SKM-1 treated with dmso at 0.1 percent for 144 hours (cell line): ENCODE measurements around the gene AMN1.
"Not testable (repeated sequence)": the region's sequence is repeated elsewhere in the genome, so short reads cannot be mapped to it uniquely, and the experiment has no call there.

Source experiments
- DNase-seq: peaks from one replicate; lab custom pipeline; 2025; ENCODE audit not compliant: unreplicated experiment; lab: John Stamatoyannopoulos, UW

Gene AMN1

GRCh38 chr12:31728917-31729640, at the start of gene AMN1:
Gene AMN1, minus strand, starts transcription at chr12:31729021. Its CDS starts 13 bp downstream, at chr12:31729008.
- DNase-seq = peak; percentile 86

- DNase-seq = no peak
Measured at GRCh38 chr12:31773867-31774266, 45.0 kb upstream of the AMN1 start.

DNA sequence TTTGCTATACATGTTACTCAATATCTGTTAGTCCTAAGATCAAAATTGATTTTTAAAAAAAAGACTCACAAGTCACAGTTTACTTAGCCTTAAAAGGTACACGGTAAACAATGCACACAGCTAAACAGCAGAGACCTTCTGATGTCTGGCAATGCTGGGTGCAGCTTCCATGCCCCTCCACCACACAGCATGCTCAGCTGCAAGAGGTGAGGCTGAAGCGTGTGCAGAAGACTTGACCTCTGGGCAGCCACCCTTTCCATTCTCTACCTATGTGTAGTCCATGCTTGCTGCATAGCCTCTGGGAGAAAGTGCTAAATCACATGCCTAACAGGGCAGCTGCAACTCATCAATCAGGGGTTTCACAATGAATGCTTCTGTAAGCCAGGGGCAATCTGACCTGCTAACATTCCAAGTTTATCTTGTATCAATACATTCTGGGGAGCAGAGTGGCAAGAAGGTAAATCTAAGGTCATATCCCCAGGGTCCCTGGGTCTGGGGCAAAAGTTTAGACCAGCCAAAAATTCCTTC, 44.5 kb upstream of the AMN1 start:
- DNase-seq = no peak

GRCh38 chr12:31772685-31773222, 43.9 kb upstream of the AMN1 start:
- DNase-seq = no peak

DNA sequence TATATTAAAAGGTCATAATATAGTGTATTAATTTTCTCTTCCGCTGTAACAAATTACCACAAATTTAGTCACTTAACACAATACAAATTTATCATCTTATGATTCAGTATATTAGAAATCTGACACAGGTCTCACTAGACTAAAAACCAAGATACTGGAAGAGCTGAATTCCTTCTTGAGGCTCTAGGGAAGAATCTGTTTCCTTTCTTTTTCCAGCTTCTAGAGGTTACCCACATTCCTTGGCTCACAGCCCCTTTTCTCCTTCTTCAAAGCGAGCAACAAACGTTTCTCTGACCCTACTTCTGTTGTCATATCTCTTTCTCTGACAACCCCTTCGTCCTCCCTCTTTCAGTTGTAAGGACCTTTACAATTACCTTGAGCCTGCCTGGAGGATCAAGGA, 43.4 kb upstream of the AMN1 start:
- no peak for DNase-seq

DNA sequence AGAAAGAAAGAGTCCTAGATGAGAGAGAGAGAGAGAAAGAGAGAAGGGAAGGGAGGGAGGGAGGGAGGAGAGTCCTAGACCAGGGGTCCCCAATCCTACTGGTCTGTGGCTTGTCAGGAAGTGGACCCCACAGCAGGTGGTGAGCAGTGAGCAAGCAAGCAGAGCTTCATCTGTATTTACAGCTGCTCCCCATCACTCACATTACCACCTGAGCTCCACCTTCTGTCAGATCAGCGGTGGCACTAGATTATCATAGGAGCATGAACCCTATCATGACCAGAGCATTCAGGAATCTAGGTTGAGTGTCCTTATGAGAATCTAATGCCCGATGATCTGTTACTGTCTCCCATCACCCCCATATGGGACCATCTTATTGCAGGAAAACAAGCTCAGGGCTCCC, 39.2 kb upstream of the AMN1 start:
- no peak for DNase-seq

DNA sequence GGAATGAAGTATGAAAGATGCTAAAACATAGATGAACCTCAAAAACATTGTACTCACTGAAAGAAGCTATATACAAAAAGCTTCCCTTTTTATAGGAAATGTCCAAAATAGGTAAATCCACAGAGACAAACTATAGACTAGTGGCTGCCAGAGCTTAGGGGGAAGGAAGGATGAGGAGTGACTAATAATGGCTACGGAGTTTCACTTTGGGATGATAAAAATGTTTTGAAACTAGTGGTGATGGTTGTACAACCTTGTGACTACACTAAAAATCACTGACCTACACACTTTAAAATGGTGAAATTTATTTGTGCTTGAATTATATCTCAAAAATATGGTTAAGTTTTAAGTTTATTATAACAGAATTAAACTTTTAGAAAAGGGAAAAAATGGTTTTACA, 37.1 kb upstream of the AMN1 start:
- DNase-seq = no peak

- DNase-seq = no peak
Measured at GRCh38 chr12:31759632-31760459, 31.0 kb upstream of the AMN1 start.

- not testable (repeated sequence) for DNase-seq
Measured at GRCh38 chr12:31758297-31758696, 29.5 kb upstream of the AMN1 start.

- no peak for DNase-seq
Measured at GRCh38 chr12:31756977-31757420, 28.2 kb upstream of the AMN1 start.

DNA sequence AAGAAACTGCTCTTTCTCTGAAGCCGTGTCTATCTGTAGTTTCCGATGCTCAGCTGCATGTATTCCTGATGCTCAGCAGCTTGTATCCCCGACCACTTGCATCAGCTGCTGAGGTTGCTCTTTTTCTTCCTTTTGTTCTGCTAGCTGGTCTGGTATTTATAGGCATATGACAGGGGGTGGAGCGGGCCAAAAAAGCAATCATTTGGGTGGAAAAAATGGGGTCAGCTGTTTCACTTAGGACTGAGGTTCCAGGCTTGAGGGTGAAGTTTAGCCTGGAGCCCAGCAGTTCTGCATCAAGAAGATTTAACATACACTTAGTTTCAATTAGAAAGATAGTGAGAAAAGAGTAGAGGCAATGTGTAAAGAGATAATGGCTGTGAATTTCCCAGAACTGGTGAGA, 23.6 kb upstream of the AMN1 start:
- no peak for DNase-seq

GRCh38 chr12:31751085-31751484, 22.3 kb upstream of the AMN1 start:
- no peak for DNase-seq

GRCh38 chr12:31750747-31751039, 21.9 kb upstream of the AMN1 start:
- DNase-seq = no peak

DNA sequence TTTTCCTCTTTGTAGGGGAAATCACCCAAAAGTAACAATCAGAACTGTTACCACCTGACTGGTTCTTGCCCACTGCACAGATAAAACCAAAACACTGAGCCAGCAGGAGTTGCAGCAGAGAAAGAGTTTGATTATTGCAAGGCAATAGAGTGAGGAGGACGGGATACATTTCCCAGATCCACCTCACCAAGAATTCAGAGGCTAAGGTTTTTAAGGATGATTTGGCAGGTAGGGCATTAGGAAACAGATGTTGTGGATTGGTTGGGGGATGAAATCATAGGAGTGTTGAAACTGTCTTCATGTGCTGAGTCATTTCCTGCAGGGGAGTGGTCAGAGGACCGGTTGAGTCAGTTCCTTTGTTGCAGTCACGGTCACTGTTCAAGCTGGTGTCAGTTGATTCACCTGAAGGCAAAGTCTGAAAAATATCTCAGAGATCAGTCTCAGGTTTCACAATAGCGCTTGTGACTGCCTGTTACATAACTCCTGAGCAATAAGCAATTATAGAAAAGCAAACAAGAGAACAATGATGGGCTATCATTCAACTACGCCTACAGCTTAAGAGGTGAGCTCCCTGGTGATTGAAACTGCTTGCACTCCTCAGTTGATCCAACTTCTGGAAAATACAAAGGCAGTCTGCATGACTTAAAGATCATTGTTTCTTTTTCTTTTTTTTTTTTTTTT, 20.3 kb upstream of the AMN1 start:
- peak; percentile 88 for DNase-seq

GRCh38 chr12:31745242-31745641, 16.4 kb upstream of the AMN1 start:
- DNase-seq = no peak

GRCh38 chr12:31744363-31744762, 15.5 kb upstream of the AMN1 start:
- DNase-seq = not testable (repeated sequence)

GRCh38 chr12:31742891-31743290, 14.1 kb upstream of the AMN1 start:
- peak; percentile 37 for DNase-seq

GRCh38 chr12:31740628-31741027, 11.8 kb upstream of the AMN1 start:
- no peak for DNase-seq

DNA sequence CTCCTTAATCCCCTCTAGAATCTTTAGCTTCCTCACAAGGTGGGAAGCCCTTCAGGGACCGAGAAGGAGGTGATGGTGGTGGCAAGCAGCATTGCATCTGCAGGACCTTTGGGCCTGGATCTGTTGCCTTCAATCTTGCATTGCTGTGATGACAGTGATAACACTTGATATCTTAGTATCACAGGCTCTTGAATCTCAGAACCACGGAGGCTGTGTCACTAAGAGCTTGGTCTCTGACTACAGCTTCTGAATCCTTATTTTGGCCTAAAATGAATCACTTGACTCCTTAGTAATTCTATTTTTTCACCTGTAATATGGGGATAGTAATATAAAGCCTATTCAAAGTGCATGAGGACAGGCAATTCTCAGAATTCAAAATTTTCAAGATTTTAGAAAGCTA, 8.9 kb upstream of the AMN1 start:
- DNase-seq = no peak

- no peak for DNase-seq
Measured at GRCh38 chr12:31737345-31737744, 8.5 kb upstream of the AMN1 start.

- DNase-seq = no peak
Measured at GRCh38 chr12:31736472-31736871, 7.7 kb upstream of the AMN1 start.
